ENCODE data around the gene VANGL2. TPM values are rescaled to one million over a fixed set of nuclear protein-coding genes. Genes with fewer than 3 reads are reported as not detected.

The VANGL2 gene
- total RNA-seq, 2 donors from 2014 or later = 3.6 to 7.8 TPM

DNA sequence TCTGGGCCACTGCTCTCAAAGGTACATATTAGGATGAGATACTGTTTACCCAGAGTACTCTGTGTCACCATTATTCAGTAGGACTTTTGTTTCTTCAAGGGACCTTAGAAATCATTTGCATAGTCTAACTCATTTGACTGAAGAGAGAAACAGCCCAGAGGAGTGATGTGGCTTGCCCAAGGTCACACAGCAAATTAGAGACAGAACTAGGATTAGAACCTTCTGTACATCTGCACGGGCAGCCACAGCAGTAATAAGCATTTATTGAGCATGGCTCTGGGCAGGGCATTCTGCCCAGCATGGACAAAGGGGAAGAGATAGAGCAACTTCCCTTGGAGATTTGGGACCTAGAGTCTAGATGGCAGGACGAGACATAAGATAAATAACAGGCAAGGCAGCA, 39.2 kb upstream of the VANGL2 start:
- intact Hi-C loops (cut with DNase I) = no loop called here
- WGBS, 2 donors = 66 to 68% methylated on average over 2 of the region's 2 CpGs
- no peaks in the 10 kb centered on the region for H3K4me1 ChIP-seq

DNA sequence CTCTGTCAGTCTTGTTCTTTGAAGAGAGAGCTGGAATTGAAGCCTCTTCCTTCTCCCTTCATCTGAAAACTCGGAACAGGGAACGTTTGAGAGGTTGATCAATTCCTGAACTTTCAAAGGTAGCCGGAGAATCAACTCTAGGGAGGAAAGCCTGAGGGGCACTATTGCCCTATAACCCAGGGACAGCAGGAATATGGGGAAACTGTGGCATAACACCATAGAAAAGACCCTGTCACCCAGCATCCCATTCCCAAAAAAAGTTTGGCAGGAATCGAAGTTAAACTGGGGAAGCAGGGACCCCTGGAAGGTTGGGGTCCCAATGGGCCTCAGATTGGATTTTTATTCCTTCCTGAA, 38.6 kb upstream of the VANGL2 start:
- WGBS, 2 donors = 75 to 81% methylated on average over 4 of the region's 4 CpGs

More for the DNA sequence above, 39.2 kb upstream of the VANGL2 start:
- peaks cover 3 to 15% of the 10 kb centered on the region in 2 donors for H3K36me3 ChIP-seq (replicated peaks in 1 of 2; ENCODE audit: insufficient read depth in 1 of 2, low read depth in 2 of 2)
- no peak overlapping the region for H3K4me3 ChIP-seq
- no peaks in the 10 kb centered on the region for H3K27me3 ChIP-seq
- ATAC-seq (no peak), DNase-seq (no peak)
- TF ChIP-seq, protein P1, sequence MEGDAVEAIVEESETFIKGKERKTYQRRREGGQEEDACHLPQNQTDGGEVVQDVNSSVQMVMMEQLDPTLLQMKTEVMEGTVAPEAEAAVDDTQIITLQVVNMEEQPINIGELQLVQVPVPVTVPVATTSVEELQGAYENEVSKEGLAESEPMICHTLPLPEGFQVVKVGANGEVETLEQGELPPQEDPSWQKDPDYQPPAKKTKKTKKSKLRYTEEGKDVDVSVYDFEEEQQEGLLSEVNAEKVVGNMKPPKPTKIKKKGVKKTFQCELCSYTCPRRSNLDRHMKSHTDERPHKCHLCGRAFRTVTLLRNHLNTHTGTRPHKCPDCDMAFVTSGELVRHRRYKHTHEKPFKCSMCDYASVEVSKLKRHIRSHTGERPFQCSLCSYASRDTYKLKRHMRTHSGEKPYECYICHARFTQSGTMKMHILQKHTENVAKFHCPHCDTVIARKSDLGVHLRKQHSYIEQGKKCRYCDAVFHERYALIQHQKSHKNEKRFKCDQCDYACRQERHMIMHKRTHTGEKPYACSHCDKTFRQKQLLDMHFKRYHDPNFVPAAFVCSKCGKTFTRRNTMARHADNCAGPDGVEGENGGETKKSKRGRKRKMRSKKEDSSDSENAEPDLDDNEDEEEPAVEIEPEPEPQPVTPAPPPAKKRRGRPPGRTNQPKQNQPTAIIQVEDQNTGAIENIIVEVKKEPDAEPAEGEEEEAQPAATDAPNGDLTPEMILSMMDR (IDR thresholded peaks at IDR 0.05) = no peak
- no peak for TF ChIP-seq POLR2A (IDR thresholded peaks at IDR 0.05)
- no peak overlapping the region for H3K27ac ChIP-seq
- H3K9me3 ChIP-seq = no peaks in the 10 kb centered on the region

DNA sequence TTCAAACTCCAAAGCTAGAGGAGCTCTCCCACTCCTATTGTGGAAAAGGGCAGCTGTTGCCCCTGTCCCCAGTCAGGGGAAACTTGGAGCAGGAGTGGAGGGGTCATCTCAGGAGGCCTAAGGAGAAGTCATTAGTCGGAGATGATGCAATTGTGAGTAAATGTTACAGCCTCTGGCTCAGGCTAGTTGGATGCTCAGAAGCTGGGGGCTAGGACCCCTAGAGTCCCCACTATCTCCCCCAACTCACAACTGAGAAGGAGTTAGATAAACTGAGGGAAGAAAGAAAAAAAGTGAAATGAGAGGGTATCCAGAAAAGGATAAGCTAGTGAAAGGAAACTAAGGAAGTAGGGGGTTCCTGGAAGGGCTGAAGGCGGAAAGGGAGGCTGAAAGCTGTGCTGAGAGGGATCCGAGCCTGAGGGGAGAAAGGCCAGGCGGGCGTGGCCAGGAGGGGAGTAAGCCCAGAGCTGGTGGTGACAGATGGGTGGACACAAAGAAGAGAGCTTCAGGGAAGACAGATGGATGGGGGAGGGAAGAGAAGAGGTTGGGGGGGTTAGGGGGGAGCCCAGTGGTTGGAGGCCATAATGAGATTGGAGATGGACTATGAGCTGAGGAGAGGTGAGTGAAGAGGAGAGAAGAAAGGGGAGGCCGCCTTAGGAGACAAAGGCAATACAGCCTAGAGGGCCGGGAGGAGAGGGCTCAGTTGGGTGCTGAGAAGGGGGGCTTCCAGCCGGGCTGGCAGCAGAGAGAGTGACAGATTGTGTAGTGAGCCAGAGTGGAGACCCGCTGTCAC, 38.0 kb upstream of the VANGL2 start:
- no peak for DNase-seq
- Histone ChIP-seq H3K4me3 (no peak overlapping the region), H3K27me3 (no peaks in the 10 kb centered on the region), H3K27ac (no peak overlapping the region), H3K36me3 (replicated peaks in 1 of 2; ENCODE audit: insufficient read depth in 1 of 2, low read depth in 2 of 2) (peaks cover 0 to 6% of the 10 kb centered on the region in 2 donors), H3K4me1 (no peaks in the 10 kb centered on the region), H3K9me3 (no peaks in the 10 kb centered on the region)
- 81 to 84% methylated on average over 9 of the region's 9 CpGs for WGBS, 2 donors
- intact Hi-C loops (cut with DNase I) = no loop called here
- TF ChIP-seq, protein P1 (IDR thresholded peaks at IDR 0.05) = no peak
- no peak for ATAC-seq

More for the DNA sequence above, 38.6 kb upstream of the VANGL2 start:
- Histone ChIP-seq H3K9me3 (no peaks in the 10 kb centered on the region), H3K4me1 (no peaks in the 10 kb centered on the region), H3K4me3 (no peak overlapping the region), H3K36me3 (replicated peaks in 1 of 2; ENCODE audit: insufficient read depth in 1 of 2, low read depth in 2 of 2) (peaks cover 3 to 9% of the 10 kb centered on the region in 2 donors), H3K27me3 (no peaks in the 10 kb centered on the region), H3K27ac (no peak overlapping the region)
- DNase-seq (no peak), ATAC-seq (no peak)
- intact Hi-C loops (cut with DNase I) = no loop called here
- no peak for TF ChIP-seq POLR2A (IDR thresholded peaks at IDR 0.05)
- TF ChIP-seq, protein P1 (IDR thresholded peaks at IDR 0.05) = no peak

DNA sequence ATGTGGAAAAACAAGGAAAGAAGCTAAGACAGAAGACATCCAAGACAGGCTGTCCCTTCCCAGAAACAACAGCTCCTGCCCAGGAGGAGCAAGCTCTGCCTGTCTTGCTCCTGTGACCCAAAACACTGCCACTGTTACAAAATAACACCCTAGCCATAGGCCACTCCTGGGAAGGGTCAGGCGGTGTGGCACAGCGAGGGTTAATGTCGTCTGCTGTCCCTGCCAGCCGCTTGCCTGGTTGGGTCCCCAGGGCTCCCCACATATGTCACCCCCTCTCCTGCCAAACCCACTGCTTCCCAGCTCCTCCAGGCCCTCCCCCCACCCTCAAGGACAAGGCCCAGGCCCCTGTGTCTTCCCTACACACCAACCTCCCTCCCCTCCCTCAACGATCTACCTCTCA, 37.4 kb upstream of the VANGL2 start:
- 41 to 49% methylated on average over 5 of the region's 5 CpGs for WGBS, 2 donors
- intact Hi-C loops (cut with DNase I) = no loop called here
- no peak for DNase-seq
- Histone ChIP-seq H3K27me3 (no peaks in the 10 kb centered on the region), H3K9me3 (no peaks in the 10 kb centered on the region), H3K27ac (no peak overlapping the region), H3K4me3 (no peak overlapping the region), H3K4me1 (no peaks in the 10 kb centered on the region), H3K36me3 (replicated peaks in 1 of 2; ENCODE audit: insufficient read depth in 1 of 2, low read depth in 2 of 2) (peaks cover 0 to 2% of the 10 kb centered on the region in 2 donors)
- no peak for ATAC-seq
- TF ChIP-seq POLR2A (IDR thresholded peaks at IDR 0.05) = no peak
- TF ChIP-seq, protein P1 (IDR thresholded peaks at IDR 0.05) = no peak
